ENCODE results near the gene CYTH4. TPM values are rescaled to one million over a fixed set of nuclear protein-coding genes. Genes with fewer than 3 reads are reported as not detected.

The CYTH4 gene
- polyA plus RNA-seq, 1 experiment = not detected

DNA sequence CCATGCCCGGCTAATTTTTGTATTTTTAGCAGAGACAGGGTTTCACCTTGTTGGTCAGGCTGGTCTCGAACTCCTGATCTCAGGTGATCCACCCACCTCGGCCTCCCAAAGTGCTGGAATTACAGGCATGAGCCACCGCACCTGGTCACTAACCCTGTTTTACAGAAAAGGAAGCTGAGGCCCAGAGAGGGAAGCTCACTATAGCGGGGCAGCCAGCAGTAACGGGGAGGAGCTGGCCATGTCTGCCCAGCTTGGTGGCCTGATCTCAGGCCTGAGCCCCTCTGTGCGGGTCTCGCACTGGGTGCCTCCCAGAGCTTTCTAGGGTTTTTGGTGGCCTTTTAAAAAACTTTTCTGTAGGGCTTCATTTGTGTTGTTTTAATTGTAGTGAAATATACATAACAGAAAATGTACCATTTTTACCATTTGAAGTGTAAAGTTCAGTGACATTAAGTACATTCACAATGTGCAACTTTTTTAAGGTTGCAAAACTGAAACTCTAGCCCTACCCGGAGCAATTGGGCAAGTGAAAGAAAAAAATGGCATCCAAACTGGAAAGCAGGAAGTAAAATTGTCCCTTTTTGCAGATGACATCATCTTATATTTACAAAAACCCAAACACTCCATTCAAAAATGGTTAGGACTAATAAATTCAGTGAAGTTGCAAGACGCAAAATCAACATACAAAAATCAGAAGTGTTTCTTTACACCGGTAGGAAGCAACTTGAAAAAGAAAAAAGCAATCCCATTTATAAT, 14.5 kb upstream of the CYTH4 start:
- Histone ChIP-seq H3K36me3 (ENCODE audit: control insufficient read depth, insufficient read depth, low read length) (no peaks in the 10 kb centered on the region), H3K27me3 (ENCODE audit: control insufficient read depth, insufficient read depth, low read length) (peaks cover 1% of the 10 kb centered on the region; the same call in 1 of the 2 replicates), H3K4me3 (ENCODE audit: low read depth, low read length) (no peak overlapping the region)
- DNase-seq (ENCODE audit: low read depth) = no peak
- ChIA-PET POLR2A (no interaction called here), CTCF (interaction anchor here (0.9 to 2.4 kb wide), 14 partner anchors 8 to 190 kb away, joined by 3 to 13 read pairs (median 5); no protein-coding TSS in a partner anchor)
- TF ChIP-seq, protein P1, sequence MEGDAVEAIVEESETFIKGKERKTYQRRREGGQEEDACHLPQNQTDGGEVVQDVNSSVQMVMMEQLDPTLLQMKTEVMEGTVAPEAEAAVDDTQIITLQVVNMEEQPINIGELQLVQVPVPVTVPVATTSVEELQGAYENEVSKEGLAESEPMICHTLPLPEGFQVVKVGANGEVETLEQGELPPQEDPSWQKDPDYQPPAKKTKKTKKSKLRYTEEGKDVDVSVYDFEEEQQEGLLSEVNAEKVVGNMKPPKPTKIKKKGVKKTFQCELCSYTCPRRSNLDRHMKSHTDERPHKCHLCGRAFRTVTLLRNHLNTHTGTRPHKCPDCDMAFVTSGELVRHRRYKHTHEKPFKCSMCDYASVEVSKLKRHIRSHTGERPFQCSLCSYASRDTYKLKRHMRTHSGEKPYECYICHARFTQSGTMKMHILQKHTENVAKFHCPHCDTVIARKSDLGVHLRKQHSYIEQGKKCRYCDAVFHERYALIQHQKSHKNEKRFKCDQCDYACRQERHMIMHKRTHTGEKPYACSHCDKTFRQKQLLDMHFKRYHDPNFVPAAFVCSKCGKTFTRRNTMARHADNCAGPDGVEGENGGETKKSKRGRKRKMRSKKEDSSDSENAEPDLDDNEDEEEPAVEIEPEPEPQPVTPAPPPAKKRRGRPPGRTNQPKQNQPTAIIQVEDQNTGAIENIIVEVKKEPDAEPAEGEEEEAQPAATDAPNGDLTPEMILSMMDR (IDR thresholded peaks at IDR 0.05; ENCODE audit: insufficient read depth, low read depth, low read length) = no peak

DNA sequence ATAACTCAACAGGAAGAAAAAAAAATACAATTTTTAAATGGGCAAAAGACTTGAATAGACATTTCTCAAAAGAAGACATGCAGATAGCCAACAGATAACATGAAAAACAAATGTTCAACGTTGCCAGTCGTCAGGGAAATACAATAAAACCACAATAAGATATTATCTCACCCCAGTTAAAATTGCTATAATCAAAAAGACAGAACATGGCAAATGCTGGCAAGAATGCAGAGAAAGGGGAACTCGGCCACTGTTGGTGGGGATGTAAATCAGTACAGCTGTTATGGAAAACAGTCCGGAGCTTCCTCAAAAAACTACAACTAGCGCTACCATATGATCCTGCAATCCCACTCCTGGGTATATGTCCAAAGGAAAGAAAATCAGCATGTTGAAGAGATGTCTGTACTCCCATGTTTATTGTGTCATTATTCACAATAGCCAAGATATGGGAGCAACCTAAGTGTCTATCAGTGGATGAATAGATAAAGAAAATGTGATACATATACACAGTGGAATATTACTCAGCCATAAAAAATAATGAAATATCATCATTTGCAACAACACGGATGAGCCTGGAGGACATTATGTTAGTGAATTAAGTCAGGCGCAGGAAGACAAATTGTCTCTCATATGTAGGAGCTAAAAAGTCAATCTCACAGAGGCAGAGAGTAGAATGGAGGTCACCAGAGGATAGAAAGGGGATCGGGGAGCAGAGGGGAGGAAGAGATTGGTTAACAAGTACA, 12.2 kb upstream of the CYTH4 start:
- ChIA-PET CTCF (interaction anchor here (1.1 to 5.4 kb wide), 3 partner anchors 9 to 40 kb away, joined by 4 to 50 read pairs (median 5); no protein-coding TSS in a partner anchor), POLR2A (no interaction called here)
- no peaks in the 10 kb centered on the region for H3K36me3 ChIP-seq (ENCODE audit: control insufficient read depth, insufficient read depth, low read length)
- H3K27me3 ChIP-seq (ENCODE audit: control insufficient read depth, insufficient read depth, low read length) = no peaks in the 10 kb centered on the region
- no peak for DNase-seq (ENCODE audit: low read depth)
- no peak overlapping the region for H3K4me3 ChIP-seq (ENCODE audit: low read depth, low read length)
- TF ChIP-seq, protein P1 (IDR thresholded peaks at IDR 0.05; ENCODE audit: insufficient read depth, low read depth, low read length) = no peak

DNA sequence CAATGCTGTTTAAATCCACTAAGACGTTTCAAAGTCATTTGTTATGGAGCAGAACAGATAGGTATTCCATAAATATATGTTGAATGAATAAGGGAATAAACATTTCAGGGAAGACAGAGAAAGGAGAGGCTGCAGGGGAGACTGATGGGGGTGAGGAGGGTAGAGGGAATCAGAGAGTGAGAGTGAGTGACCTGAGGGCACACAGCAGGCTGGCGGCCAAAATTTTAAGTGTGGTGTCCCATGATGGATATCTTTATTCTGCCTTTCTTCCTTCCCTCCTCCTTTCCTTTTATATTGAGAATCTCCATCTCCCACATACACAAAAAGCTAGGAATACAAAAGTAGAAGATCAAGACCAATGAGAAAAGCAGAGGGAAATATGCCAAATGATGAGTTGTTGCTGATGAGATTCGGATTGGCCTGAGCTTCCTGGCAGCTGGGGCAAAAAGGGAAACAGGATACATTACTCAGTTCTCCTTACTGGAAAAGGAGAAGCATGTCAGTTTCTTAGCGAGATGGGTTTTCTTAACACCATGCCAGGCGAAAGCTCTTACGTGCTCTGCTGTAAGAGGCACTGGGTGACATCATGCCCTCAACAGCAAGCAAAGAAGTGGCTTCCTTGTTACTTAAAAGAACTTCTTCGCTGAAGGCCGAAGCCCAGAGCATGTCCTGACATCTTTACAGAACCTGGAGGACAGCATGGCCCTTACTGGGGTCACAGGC, 11.2 kb upstream of the CYTH4 start:
- ChIA-PET CTCF (interaction anchor here (1.1 to 5.4 kb wide), 2 partner anchors 10 to 12 kb away, joined by 5 to 50 read pairs; no protein-coding TSS in a partner anchor), POLR2A (no interaction called here)
- Histone ChIP-seq H3K4me3 (ENCODE audit: low read depth, low read length) (no peak overlapping the region), H3K36me3 (ENCODE audit: control insufficient read depth, insufficient read depth, low read length) (no peaks in the 10 kb centered on the region), H3K27me3 (ENCODE audit: control insufficient read depth, insufficient read depth, low read length) (no peaks in the 10 kb centered on the region)
- no peak for DNase-seq (ENCODE audit: low read depth)
- TF ChIP-seq, protein P1 (IDR thresholded peaks at IDR 0.05; ENCODE audit: insufficient read depth, low read depth, low read length) = no peak

DNA sequence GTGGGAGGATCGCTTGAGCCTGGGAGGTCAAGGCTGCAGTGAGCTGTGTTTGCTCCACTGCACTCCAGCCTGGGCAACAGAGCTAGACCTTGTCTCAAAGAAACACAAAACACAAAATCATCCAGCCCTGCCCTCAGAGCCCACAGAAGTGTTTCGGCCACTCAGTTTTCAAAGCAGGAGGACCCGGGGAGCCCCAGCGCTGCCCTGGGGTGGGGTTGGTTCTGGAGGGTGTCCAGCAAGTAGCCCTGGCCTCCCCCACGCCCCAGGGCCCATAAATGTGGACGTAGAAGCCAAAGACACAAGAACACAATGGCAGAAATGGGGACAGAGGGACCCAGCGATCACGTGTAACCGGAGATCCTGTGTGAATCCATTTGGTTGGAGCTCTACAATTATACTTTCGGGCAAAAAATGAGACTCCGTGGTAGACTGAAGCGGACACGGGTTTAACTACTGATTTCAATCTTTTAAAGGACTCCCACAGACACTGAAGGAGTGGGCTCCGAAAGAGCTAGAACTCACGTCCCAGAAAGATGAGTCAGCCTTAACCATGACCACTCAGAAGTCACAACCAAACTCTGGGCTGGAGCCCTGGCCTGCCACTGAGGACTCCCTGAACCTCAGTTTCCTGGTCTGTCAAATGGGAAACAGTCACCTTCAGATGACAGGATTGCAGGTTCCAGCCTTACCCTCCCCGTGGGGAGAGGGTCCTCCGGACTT, 9.0 kb upstream of the CYTH4 start:
- H3K4me3 ChIP-seq (ENCODE audit: low read depth, low read length) = no peak overlapping the region
- peak; percentile 52 for DNase-seq (ENCODE audit: low read depth)
- H3K27me3 ChIP-seq (ENCODE audit: control insufficient read depth, insufficient read depth, low read length) = no peaks in the 10 kb centered on the region
- no peaks in the 10 kb centered on the region for H3K36me3 ChIP-seq (ENCODE audit: control insufficient read depth, insufficient read depth, low read length)
- CTCF ChIA-PET = interaction anchor here (1.0 to 5.4 kb wide), 4 partner anchors 13 to 183 kb away, joined by 3 to 50 read pairs (median 4); no protein-coding TSS in a partner anchor
- POLR2A ChIA-PET = no interaction called here
- TF ChIP-seq, protein P1 (IDR thresholded peaks at IDR 0.05; ENCODE audit: insufficient read depth, low read depth, low read length) = no peak
